ENCODE data around the gene MRTFB.

The MRTFB gene

DNA sequence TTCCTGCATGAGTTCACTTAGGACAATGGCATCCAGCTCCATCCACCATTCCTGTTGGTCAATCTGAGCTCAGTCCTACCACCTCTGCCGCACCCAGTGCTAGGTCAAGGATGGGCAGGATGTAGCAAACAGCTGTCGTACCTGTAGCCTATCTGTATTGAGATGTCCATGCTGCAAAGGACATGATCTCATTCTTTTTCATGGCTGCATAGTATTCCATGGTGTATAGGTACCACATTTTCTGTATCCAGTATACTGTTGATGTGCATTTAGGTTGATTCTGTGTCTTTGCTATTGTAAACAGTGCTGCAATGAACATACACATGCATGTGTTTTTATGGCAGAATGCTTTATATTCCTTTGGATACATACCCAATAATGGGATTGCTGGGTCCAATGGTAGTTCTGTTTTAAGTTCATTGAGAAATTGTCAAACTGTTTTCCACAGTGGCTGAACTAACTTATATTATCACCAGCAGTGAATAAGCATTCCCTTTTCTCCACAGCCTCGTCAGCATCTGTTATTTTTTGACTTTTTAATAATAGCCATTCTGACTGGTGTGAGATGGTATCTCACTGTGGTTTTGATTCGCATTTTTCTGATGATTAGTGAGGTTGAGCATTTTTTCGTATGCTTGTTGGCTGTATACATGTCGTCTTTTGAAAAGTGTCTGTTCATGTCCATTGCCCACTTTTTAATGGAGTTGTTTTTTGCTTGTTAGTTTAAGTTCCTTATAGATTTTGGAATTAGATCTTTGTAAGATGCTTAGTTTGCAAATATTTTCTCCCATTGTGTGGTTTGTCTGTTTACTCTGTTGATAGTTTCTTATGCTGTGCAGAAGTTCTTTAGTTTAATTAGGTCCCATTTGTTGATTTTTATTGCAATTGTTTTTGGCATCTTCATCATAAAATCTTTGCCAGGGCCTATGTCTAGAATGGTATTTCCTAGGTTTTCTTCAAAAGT is 7.2 kb upstream of the MRTFB start:
- no peak for DNase-seq

DNA sequence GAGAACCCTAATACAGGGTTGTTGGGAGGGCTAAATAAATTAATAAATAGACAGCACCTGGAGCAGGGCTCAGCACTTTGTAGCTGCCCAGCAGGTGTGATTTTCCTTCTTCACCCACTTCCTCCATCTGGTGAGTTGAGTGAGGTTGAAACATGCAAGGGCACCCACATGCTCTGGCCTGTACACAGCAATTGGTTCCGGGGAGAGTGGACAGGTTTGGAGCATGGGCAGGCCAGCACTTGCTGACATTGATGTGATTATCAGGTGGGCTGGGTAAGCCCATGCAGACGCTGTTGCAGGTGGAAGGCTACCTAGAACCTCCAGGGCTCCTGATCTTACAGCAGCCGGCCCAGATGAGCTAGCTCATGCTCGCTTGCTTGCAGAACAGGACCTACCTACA is 1.3 kb upstream of the MRTFB start:
- DNase-seq = no peak

DNA sequence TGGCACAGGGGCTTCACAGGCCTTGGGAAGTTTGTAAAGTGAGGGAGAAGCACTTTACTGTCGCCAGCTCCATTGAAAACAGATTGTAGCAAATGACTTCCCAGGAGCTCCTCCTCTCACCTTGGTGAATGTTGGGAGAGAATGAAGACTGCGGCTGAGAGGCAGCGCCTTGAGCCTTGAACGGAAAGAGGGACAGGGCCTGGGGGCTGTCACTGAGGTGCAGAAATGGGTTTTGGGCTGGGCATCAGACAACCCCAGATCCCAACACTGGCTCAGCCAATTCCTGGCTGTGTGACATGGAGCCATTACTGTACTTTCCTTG is 603 bp upstream of the MRTFB start:
- no peak for DNase-seq

DNA sequence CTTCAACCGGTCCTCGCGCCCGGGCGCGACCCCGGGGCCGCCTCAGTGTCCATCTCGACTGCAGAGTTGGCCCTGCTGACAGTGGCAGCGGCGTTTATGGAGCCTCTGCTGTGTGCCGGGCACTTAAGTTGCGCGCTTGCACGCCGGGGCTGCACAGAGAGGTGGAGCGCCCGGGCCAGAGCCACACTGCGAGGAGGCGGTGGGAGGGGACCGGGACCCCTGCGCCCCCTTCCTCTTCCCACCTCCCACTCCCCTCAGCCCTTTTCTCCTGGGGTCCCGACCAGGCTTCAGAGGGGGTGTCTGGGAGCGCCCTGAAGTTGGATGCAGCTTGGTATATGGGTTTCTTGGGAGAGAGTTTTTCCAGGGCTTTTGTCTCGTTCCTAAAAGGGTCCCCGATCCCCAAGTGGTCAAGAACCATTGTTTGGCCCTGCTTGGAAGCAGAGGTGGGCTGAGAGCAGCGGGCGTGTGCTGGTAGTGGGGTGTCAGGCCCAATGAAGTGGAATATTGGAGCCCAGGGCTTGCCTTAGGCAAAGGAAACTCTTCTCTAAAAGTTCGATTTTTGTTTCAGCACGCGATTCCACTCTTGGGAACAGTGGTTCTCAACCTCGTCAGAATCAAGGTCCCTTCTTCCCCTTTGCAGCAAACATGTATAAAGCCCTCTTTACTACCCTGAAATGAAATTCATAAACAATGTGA is 605 bp downstream of the MRTFB start:
- peak in 1 of 2 donors; percentile 4 for DNase-seq

DNA sequence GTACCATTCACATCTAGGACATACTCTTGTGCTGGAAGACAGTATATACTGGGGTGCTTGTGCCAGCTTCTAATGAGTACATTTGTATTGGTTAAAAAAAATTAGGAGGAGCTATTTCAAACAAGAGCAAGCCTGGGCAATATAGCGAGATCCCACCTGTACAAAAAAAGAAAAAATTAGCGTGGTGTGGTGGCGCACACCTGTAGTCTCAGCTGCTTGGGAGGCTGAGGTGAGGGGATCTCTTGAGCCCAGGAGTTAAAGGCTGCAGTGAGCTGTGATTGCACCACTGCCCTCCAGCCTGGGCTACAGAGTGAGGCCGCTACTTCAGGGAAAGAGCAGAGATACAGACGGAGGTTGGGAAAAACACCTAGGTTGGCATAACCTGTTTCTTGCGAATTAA is 1.2 kb downstream of the MRTFB start:
- no peak for DNase-seq

- no peak for DNase-seq
Observed at GRCh38 chr16:14074544-14074943, 3.4 kb downstream of the MRTFB start.

- no peak for DNase-seq
Observed at GRCh38 chr16:14077918-14078317, 6.8 kb downstream of the MRTFB start.

DNA sequence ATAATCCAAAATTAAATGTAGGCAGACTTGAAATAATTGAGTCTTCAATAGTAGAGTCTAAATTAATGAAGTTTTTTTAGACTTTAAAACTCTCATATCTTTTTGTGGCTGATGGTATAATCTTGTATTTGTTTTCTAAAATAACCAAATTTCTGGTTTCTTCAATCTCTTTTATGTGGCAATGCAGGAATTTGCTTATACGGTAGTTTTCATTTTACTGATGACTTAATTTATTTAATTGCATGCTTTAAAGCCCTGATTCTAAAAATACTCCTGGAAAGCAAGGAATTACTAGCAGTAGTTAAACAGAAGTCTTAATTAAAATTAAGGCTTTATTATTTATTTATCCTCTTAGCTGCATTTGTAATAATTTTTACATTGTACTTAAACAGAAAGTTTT is 15.4 kb downstream of the MRTFB start:
- no peak for DNase-seq

DNA sequence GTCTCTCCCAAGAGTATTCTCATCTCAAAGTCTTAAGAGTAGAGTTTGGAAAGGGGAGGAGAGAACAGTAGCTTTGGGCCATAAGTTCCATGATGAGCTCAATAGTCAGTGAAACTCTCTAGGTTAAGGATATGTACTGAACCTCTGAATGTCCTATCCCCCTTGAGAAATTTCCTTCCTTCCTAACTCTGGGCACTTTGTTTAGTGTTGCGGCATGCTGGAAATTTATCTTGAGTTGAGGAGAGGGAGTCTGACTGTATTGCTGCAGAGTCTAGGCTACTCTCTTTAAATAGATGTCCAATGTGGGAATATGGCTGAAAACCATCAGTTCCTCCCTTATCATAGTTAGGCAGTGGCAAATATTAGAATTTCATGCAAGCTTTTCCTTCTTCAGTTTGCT is 16.1 kb downstream of the MRTFB start:
- no peak for DNase-seq

DNA sequence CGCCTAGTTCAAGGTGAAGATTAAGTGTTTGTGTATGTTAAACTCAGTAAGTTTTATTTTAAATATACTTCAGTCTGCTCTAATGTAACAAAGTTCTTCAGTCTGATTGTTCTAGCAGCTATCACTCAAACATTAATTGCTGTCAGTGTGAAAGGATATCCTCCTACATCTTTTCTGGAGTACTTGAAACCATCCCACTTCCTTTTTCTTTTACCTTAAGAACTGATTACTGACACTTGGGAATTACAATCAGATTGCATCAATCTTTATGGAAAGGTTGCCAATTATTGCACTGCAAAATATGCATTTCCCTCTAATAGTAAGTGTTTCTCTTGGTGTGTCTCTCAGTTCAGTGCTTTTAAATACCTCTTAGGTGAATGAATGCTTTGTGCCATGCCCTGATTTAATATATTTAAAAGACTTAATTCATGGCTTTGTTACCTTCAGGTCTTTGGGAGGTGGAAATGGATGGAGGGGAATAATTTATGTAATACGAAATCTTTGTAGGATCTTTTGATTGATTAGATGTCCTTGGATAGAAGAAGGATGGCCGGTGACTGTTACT is 16.6 kb downstream of the MRTFB start:
- no peak for DNase-seq

- no peak for DNase-seq
Observed at GRCh38 chr16:14088155-14088753, 17.1 kb downstream of the MRTFB start.

DNA sequence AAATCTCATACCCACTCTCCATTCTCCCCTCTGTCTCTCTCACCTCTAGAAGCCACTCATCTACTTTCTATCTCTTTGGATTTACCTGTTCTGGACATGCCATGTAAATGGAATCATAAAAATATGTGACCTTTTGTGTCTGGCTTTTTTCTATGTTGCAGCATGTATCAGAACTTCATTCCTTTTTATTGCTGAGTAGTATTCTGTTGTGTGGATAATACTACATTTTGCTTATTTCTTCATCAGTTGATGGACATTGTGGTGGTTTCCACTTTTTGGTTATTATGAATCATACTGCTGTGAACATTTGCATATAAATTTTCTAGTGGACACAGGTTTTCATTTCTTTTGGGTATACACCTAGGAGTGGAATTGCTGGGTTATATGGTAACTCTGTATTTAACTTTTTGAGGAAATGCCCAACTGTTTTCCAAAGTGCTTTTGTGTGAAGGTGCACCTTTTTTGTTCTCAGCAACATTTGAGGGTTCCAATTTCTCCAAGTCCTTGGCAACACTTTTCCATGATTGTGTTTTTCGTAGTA is 18.2 kb downstream of the MRTFB start:
- DNase-seq = no peak

DNA sequence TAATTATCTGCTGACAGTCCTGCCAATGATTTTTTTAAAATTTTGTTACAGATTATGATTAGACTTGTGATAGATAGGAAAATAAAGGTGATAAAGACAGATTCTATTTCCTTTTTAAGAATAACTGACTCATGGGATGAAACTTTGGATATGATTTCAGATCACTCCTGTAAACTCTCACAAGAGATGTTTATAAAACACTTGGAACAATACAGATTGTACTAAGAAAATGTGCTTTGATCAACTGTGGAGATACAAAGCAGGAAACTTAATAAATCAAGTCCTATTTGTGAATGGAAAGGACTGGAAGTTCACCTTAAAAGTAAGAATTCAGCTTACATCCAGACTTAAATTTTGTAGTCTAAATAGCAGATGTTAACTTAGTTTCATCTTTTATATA is 21.4 kb downstream of the MRTFB start:
- no peak for DNase-seq

DNA sequence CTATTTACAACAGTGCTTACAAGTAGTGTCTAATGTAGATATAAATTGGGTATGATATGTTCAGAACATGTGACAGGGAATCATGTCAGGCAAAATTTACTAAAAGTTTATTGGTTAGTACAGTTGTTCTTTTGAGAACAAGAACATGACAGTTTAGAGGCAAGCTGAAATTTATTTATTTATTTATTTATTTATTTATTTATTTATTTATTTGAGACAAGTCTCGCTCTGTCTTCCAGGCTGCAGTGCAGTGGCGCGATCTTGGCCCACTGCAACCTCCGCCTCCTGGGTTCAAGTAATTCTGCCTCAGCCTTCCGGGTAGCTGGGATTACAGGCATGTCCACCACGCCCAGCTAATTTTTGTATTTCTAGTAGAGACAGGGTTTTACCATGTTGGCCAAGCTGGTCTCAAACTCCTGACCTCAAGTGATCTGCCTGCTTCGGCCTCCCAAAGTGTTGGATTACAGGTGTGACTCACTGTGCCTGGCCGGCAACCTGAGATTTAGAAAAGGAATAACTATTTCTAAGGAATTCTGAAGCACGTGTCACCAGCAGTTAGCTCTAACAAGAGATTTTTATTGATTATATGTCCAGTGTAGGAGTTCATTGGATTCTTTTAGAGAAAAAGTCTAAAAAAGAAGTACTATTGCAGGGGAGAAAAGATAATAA is 24.9 kb downstream of the MRTFB start:
- no peak for DNase-seq

- no peak for DNase-seq
Observed at GRCh38 chr16:14097182-14097959, 26.3 kb downstream of the MRTFB start.

GRCh38 chr16:14098081-14098480 is 27.0 kb downstream of the MRTFB start:
- DNase-seq = no peak

- no peak for DNase-seq
Observed at GRCh38 chr16:14100825-14101224, 29.7 kb downstream of the MRTFB start.

DNA sequence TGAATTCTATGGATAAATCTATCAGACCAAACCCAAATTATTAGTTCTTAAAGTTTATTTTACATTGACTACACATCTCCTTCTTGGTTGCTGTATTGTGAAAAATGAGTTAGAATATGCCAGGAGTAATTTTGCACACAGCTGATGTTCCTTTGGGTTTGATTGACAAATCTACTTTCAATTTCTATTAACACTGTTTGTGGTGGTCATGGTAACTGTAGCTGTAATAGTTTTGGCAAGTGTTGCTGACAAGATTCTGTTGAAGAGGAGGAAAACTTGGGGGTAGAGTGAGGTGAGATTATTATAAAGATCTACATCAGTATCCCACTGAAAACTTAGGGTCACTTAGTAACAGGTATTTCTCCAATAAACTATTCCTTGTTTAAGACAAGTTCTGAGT is 30.3 kb downstream of the MRTFB start:
- peak in 1 of 2 donors; percentile 0 for DNase-seq

GRCh38 chr16:14102925-14103720 is 32.0 kb downstream of the MRTFB start:
- DNase-seq = no peak

DNA sequence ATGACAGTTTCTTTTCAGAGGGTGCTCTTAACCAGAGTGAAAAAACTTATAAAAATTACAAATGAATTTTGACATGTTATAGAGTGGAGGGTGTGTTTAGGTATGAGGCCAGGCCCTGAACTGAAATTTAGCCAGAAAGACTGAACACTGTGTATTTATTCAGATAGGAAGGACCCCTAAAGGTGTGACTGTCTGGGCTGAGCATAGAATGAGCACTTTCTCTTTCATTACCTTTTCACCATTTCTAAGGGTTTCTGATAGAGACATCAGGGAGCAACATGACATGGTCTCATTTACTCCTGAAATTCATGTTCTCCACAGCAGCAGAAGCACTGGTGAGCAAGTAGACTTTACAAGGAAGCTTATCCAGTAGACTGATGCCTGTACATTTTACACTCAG is 32.9 kb downstream of the MRTFB start:
- DNase-seq = no peak

DNA sequence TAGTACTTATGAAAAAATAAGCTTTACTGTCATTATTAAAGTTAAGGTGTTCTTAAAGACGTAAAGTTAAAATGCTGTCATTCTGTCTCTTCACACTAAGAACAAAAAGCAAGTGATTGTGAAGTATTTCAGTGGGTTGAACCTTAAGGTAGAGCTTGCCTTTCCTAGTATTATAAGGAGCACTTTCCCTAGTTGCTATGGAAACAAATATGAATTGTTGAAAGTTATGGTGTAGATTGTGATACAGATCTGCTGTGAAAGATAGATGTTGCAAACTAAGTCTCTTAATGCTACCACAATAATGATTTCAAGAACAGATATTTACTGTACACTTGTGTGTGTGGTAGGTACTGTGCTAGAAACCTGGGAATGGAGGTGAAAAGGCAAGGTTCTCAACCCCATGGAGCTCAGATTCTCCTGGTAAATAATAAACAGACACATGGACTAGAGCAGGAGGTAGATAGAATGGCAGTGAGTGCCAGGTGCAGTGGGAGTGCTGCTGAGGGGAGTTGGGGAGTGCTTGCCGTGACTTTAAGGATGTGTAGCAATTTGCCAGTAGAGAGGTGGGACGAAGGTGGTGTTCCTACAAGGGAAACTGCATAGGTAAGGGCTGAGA is 34.7 kb downstream of the MRTFB start:
- no peak for DNase-seq

All from CD4-positive, alpha-beta T cell treated with Interferon alpha-2 for 1 hour (primary cell).